HFF-Myc (cell line): ENCODE results near the gene RFTN1.

Experiments used
- DNase-seq: peaks from one replicate; pipeline ENCODE4 v3.0.0-alpha.2; 2011; ENCODE audit warnings: low read depth; ENCODE audit errors: extremely low read depth
- H3K4me3 ChIP-seq: replicated peaks from 2 replicates; pipeline ENCODE4 v1.5.1; 2011; ENCODE audit warnings: low read depth, mild to moderate bottlenecking, control low read depth, low read length
- CTCF ChIP-seq: IDR thresholded peaks from 2 replicates; pipeline ENCODE4 v1.5.1; 2012; ENCODE audit warnings: mild to moderate bottlenecking, low read depth, low read length, control low read depth; ENCODE audit errors: missing control alignments

Gene RFTN1

GRCh38 chr3:16286751-16287543, 226.6 kb downstream of the RFTN1 start:
- H3K4me3 ChIP-seq, result no peak overlapping the region
- DNase-seq, result no peak
- TF ChIP-seq CTCF, result no peak

DNA sequence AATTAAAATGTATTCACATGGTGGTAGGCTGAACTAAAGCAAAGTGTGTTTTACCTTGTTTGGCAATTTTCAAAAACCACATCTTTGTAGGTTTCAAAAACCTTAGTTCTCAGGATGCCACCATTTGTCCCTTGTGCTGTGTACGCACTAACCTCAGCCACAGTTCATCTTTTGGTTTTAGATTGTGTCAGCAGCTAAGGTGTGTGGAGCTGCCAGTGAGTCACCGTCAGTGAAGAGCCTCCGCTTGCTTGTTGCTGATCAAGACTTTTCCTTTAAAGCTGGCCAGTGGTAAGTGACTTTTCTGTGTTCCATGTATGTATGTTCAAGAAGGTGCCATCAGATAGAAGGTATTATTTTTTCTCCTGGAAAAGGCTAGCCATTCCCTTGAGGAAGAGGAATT, 227.3 kb downstream of the RFTN1 start:
- DNase-seq, result no peak
- TF ChIP-seq CTCF, result no peak
- H3K4me3 ChIP-seq, result no peak overlapping the region

DNA sequence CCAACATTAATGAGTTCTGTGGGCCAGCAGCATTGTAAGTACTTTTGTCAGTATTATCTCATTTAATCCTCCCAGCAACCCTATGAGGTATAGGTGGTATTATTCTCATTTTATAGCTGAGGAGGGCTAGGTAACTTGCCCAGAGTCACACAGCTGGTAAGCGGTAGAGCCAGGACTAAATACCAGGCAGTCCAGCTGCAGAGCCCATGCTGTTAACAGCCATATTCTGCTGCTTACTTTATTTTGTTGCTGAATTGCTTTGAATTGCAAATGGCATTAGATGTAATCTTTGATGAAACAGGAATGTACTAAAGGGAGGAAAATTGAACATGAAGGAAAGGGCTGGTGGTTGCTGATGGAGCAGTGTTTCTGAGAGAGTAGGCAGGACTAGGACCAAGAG, 228.9 kb downstream of the RFTN1 start:
- DNase-seq, result no peak
- TF ChIP-seq CTCF, result no peak
- H3K4me3 ChIP-seq, result no peak overlapping the region

- no peak for TF ChIP-seq CTCF
- peak; percentile 62 for DNase-seq
- no peak overlapping the region for H3K4me3 ChIP-seq
Measured at GRCh38 chr3:16280671-16281070, 232.8 kb downstream of the RFTN1 start.

DNA sequence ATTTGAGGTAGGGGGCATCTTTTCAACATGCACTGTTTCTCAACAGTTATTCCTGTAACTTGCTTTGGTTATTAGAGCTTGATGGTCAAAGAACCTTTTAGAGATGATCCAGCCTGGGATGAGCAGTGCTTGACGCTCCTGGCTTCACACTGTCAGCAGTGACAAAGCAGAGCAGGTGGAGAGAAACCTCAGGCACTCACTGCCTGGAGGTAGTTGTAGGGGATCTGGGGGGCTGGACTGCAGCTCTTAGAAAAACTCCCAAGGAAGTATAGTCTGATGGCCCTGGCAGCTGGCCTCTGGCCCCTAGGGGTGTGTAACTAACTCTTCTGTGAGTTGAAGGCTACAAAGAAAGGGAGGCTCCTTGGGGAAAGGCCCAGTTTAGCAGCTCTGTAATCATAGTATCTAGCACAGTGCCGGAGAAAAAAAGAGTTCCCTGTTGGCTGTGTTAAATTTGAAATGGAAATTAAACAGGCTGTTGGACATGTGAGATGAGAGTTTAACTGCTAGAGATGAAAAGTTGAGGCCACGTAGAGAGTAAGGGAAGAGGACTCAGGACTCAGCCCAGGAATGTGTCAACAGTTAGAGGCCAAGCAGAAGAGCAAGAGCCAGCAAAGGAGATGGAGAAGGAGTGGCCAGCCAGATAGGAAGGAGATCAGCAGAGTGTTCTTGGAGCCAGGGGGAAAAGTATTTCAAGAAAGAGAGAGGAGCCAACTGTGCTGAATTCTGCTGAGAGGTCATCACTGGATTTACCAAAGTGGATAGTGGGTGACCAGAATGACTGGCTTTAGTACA, 234.3 kb downstream of the RFTN1 start:
- no peak overlapping the region for H3K4me3 ChIP-seq
- DNase-seq, result no peak
- TF ChIP-seq CTCF, result no peak

- no peak for TF ChIP-seq CTCF
- H3K4me3 ChIP-seq, result no peak overlapping the region
- peak; percentile 21 for DNase-seq
Measured at GRCh38 chr3:16277471-16277870, 236.0 kb downstream of the RFTN1 start.
